G401 (cell line): ENCODE measurements around the gene DGUOK. TPM values are rescaled to one million over a fixed set of nuclear protein-coding genes. Genes with fewer than 3 reads are reported as not detected.
A peak's percentile ranks its signal among the peaks of the same experiment; 100 is the strongest.

Source experiments
- DNase-seq: peaks from one replicate; pipeline ENCODE4 v3.0.0-alpha.2; 2015; ENCODE audit warnings: low spot score
- in situ Hi-C: cut with HindIII; loops from 2 replicates; pipeline ENCODE4 v1.10.0; 2016; ENCODE audit warnings: low sequenced_read_pairs, mixed read lengths
- total RNA-seq: library from RNA; depleted of rRNA; stranded (reverse); fragments of >200 nt; shearing (Covaris generic); gene quantifications from 2 replicates; pipeline ENCODE4 v1.2.3, GENCODE V29; 2014

The DGUOK gene
- total RNA-seq, 1 experiment from 2014 or later, result 68.9 TPM

DNA sequence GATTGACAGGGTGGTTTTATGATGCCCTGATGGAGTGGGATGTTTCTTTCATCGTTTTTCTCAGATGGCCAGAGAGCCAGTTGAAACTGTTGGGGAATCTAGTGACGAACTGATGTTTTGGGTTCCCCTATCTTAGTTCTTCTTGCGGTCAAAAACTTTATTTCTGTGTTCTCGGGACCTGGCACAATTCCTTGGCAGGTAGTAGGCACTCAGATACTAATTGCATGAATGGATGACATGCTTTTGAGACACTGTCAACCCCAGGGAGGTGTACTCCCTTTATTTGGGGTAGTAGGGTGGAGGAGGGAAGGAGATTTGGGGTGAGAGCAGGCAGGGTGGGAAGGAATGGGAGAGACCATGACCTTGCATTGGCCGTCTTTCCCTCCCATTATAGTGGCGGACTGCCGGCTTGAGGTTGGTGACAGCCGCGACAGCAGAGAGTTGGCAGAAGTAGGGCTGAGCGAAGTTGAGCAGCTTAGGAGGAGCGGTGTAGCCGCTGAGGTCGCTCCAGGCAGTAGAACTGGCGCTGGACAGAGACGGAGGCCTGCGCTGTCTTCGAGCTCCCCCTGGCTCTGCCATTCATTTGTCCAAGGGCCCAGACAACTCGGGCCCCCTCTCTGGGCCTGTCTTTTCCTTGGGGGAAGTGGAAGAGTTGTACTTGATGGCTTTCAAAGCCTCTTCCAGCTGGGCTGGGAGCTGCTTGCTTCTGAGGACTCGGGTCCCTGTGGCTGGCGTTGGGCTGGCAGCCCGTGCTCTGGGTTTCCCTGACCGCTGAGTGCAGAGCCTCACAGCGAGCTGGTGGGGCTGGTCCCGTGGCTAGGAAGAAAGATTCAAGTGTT, 60.6 kb downstream of the DGUOK start:
- no peak for DNase-seq
- in situ Hi-C loops, result no loop called here

- in situ Hi-C loops, result no loop called here
- DNase-seq, result no peak
These were observed 61.4 kb downstream of the DGUOK start for GRCh38 chr2:73987948-73988700.

DNA sequence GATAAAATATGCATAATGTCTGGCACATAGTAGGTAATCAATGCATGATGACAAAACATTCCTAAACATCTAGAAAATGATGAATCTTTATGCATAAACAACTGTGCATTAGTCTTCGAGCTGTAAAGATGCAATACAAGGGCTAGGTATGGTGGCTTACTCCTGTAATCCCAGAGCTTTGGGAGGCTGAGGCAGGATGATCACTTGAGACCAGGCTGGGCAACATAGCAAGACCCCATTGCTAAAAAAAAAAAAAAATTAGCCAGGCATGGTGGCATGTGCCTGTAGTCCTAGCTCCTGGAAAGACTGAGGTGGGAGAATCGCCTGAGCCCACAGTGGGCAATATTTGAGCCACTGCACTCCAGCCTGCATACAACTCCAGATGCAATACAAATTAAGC, 63.3 kb downstream of the DGUOK start:
- in situ Hi-C loops, result no loop called here
- no peak for DNase-seq

DNA sequence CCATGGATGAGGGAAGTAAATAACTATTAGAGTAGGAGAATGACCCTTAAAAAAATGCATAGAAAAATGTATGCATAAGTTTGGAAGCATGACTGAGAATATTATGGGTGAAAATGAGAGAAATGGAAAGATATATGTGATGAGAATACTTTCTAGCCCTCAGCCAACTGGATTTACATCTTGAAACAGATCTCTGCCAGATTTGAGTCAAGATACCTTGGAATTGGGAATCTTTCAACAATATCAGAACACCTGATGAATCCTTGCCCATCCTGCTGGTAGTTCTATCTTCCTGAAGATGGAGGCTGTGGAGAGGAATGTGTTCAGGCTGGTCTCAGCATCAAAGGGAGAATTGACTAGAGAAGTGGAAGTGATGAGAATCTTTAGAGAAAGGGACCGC, 63.9 kb downstream of the DGUOK start:
- no peak for DNase-seq
- in situ Hi-C loops, result no loop called here

GRCh38 chr2:73992036-73992435, 65.4 kb downstream of the DGUOK start:
- no peak for DNase-seq
- in situ Hi-C loops, result no loop called here

- in situ Hi-C loops, result no loop called here
- DNase-seq, result no peak
These were observed 66.7 kb downstream of the DGUOK start for GRCh38 chr2:73993376-73993775.

DNA sequence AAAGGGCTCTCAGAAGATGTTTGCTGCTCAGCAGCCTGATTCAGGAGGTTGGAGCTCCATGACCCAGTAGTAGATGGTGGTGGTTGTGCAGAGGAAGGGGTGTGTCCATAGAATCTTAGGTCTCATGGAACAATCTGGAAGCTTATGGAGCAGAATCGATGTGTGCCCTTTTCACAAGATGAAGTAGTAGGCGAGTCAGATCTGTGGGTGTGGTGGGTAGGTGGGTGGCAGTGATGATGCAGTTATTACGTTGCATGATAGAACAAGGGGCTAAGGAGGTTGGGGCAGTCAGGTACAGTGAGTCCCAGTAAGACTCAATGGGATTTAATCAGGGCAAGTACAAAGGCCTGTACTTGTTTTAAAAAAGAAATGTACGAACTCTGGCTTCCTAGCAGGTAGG, 67.1 kb downstream of the DGUOK start:
- in situ Hi-C loops, result no loop called here
- DNase-seq, result no peak

GRCh38 chr2:73994178-73994831, 67.6 kb downstream of the DGUOK start:
- DNase-seq, result no peak
- in situ Hi-C loops, result no loop called here

GRCh38 chr2:73995810-73996209, 69.1 kb downstream of the DGUOK start:
- in situ Hi-C loops, result no loop called here

DNA sequence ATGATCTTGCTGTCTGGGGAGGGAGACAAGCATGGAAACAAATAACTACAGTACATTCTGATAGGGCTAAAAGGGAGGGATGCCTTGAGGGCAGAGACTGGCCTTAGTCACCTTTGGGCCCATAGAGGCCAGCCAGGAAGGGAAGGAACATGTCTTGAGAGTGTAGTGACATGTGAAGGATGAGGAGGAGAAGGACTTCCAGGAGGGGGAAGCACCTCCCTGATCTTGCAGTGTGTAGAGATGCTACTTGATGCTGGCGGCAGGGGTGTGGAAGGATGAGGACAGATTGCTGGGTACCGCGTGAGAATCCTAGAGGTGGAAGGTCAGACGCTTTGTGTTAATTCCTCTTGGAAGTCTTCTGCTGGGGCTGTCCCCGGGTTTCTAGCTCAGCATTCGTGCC, 71.1 kb downstream of the DGUOK start:
- in situ Hi-C loops, result no loop called here
- no peak for DNase-seq

More at GRCh38 chr2:73995810-73996209, 69.1 kb downstream of the DGUOK start:
- DNase-seq, result no peak

DNA sequence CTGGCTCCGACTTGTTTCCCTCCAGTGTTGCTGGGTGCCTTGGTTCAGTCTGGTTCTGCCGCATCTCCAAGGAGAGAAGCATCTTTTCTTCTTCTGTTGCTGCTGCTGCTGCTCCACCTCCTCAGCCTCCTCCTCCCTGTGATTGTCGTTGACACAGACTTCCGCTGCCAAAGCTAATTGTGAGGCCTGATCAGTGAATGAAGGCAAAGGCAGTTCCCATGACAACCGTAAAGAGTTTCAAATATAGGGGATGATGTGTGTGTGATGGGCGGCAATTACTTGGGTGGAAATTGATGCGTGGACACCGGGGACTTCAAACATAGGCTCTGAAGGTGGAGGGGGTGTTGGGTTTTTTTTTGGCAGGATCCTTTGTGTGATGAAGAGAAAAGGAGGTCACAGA, 71.8 kb downstream of the DGUOK start:
- in situ Hi-C loops, result no loop called here
- DNase-seq, result no peak

GRCh38 chr2:73998933-73999332, 72.3 kb downstream of the DGUOK start:
- no peak for DNase-seq
- in situ Hi-C loops, result no loop called here

- no peak for DNase-seq
- in situ Hi-C loops, result no loop called here
These were observed 73.4 kb downstream of the DGUOK start for GRCh38 chr2:73999881-74000597.

GRCh38 chr2:74000666-74001065, 74.0 kb downstream of the DGUOK start:
- DNase-seq, result no peak
- in situ Hi-C loops, result no loop called here

DNA sequence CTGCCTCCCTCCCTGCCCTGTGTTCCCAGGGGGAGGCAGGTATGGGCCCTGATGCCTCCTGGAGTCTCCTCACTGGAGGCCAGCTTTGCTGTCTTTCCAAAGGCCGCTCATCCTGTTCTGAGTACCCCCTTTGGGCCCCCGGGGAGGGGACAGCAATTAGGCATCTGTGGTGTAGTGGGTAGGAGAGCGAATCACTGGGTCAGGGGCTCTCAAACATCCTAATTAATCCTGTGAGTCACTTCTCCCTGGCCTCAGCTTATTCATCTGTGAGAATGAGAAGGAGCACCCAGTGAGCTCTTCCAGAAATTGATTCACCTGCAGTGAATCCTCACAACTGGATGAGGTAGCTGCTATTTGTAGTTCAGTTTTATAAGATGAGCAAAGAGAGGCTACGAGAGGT, 74.4 kb downstream of the DGUOK start:
- in situ Hi-C loops, result no loop called here
- DNase-seq, result no peak

- in situ Hi-C loops, result no loop called here
- no peak for DNase-seq
These were observed 75.3 kb downstream of the DGUOK start for GRCh38 chr2:74001781-74002504.

DNA sequence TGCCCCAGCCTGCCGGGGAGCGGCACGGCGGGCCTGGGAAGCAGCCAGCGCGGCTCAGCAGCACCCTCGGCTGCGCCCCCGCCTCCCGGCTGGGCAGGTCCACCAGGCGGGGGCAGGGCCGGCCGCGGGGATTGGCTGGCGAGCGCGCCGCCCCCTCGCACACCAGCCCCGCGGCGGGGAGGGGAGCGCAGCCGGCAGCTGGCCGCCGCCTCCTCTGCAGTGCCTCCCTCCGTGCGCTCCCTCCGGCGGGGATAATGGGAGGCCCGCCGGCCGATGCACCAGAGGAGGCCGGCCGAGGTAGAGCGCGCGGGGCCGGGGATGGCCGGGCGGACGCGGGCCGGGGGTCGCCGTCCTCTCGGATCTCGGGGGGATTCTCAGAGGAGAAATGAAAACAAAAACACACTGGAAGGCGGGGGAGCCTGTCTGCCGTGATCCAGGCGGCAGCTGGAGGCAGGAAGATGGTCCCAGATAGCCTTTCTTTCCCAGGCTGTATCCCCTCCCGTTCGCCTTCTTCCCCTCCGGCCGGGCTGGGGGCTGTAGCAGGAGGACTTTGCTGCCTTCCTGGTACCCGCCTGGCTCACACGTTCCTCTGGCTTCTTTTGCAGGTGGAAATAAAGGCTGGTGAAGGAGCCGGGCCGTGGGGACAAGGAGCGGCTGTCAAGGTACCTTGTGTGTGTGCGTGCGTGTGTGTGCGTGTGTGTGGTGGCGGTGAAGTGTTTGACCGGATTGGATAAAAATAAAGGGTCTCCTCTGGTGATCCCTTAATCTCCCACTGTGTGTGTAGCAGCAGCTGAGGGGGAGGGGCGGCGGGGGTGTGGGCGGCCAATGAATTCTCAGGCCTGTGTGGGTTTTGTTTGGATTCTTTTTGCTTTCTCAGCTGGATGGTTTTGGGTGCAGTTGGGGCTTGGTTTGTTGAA, 76.1 kb downstream of the DGUOK start:
- DNase-seq, result peak; percentile 79
- in situ Hi-C loops, result no loop called here
